HG03159 (cell line): ENCODE data around the gene MFSD2B.
"Not testable (repeated sequence)": the region's sequence is repeated elsewhere in the genome, so short reads cannot be mapped to it uniquely, and the experiment has no call there.

Experiments used
- ATAC-seq: cut with Tn5 transposase; IDR thresholded peaks from one replicate; pipeline ENCODE4 v1.9.1; 2021; ENCODE audit warnings: mild to moderate bottlenecking, moderate library complexity; ENCODE audit not compliant: unreplicated experiment

Gene MFSD2B, protein sequence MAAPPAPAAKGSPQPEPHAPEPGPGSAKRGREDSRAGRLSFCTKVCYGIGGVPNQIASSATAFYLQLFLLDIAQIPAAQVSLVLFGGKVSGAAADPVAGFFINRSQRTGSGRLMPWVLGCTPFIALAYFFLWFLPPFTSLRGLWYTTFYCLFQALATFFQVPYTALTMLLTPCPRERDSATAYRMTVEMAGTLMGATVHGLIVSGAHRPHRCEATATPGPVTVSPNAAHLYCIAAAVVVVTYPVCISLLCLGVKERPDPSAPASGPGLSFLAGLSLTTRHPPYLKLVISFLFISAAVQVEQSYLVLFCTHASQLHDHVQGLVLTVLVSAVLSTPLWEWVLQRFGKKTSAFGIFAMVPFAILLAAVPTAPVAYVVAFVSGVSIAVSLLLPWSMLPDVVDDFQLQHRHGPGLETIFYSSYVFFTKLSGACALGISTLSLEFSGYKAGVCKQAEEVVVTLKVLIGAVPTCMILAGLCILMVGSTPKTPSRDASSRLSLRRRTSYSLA

DNA sequence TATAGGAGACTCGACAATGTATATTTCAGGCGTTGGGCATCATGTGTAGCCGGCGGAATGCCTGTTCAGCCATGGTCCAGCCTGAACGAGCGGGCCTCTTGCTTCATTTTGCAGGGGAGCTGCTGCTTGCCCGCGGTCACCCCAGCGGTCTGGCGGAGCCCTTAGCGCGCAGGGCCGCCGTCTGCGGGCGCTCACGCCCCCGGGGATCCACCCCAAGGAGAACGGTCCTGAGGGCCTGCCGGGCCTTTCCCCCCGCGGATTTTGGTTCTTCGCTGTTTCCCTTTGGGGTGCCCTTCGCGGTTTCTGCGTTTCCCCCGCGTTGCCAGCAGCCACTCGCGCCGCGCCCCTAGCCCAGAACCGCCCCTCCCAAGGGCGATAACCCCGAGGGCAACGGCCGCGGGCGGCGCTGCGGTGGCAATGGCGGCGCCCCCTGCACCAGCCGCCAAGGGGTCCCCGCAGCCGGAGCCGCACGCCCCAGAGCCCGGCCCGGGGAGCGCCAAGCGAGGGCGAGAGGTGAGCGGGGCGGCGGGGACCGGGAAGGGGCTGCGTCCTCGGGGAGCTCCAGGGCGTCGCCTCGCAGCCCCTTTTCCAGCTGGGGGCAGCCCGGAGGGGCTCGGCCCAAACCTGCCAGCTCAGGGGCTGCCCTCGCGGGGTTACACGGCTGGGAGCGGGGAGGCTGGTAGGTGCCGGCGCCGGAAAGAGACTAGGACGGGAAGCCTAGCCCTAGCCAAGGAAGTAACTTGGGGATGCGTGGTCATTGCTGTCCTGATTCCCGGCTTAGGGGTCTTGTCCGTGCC is at the start of gene MFSD2B:
Gene MFSD2B (plus strand): TSS at position 406 of the 797 bp plus-strand sequence. CDS start 12 bp downstream, at position 418.
- ATAC-seq: no peak

DNA sequence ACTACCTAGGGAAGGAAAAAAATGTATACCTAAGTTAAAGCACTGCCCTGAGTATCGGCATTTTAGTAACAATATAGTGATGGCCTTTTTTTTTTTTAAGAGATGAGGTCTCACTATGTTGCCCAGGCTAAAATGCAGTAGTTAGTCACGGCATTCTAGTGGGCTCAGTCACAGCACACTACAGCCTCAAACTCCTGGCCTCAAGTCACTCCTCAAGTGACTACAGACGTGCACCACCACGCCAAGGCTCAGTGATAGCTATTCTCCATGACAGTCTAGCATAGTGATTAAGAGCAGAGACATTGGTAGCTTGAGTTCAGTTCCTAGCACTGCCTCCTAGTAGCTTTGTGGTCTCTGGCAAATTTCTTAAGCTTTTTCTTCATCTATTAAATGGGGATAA is 42.0 kb upstream of the MFSD2B start:
- ATAC-seq: no peak

DNA sequence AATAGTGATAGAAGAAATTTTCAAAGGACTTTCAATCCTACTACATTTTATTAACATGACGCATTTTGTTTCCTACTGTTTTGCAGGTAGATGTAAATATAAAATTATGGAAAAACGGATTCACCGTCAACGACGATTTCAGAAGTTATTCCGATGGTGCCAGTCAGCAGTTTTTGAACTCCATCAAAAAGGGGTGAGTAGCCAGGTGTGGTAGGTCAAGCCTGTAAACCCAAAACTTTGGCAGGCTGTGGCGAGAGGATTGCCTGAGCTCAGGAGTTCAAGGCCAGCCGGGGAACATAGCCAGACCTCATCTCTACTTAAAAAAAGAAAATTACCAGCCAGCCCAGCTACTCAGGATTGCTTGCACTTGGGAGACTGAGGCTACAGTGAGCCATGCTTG is 33.0 kb upstream of the MFSD2B start:
- no peak for ATAC-seq

DNA sequence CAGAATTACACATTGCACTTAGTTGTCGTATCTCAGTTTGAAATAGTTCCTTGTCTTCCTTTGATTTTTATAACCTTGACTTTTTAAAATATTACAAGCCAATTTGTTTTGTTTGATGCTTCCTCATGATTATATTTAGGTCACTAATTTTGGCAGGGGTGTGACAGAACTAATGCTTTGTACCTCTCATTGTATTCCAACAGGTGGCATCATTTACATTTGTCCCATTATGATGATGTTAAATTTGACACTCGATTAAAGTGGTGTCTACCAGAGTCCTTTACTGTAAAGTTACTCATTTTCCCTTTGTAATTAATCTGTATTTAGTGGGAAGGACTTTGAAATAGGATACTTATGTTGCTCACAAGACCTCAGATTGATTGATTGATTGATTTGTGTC is 21.5 kb upstream of the MFSD2B start:
- ATAC-seq: no peak

DNA sequence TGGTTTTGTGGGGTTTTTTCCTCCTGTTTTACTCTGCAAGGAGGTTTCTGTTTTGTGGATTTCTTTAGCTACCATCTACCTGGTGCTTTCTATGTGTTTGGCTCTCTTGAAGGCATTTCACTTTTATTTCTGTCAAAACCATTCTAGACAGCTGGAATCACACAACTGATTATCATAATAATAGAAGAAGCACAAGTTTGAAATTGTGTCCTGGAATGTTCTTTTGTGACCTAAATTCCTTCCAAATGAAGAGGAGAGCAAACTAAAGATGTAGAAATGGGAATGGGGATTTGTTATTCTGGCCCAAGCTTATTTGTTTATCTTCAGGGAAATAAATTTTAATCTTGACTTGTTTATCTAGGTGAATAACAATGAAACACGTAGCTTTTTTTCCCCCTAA is 17.0 kb upstream of the MFSD2B start:
- no peak for ATAC-seq

DNA sequence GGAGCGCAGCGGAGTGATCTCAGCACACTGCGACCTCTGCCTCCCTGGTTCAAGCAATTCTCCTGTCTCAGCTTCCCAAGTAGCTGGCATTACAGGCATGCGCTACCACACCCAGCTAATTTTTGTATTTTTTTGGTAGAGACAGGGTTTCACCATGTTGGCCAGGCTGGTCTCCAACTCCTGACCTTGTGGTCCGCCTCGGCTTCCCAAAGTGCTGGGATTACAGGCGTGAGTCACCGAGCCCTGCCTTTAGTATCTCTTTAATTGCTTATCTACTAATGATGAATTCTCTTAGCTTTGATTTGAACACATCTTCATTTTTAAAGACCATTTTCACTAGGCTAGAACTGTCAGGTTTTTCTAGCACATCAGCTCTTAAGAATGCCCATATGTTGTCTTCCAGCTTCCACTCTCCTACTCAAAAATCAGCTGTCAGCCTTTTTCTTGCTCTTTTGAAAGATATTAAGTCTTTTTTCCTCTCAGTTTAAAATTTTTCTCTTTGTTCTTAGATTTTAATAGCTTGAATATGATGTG is 16.1 kb upstream of the MFSD2B start:
- ATAC-seq: no peak

DNA sequence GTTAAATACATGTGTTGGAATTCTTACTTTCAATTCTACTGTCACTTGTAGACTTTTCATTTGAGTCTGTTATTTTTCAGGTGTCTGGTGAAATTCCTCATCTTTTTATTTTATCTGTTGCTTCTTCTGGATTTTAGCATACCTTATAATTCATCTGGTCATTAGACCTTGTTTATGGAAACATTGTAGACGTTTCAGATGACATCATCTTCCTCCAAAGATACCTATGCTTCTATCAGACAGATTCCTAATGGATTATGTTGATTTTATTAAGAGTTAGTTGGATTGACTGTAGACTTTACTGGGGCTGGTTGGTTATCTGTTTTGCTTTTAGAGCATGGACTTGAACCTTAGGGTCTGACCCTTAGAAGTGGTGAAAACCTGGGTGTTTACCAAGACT is 15.3 kb upstream of the MFSD2B start:
- ATAC-seq: no peak

DNA sequence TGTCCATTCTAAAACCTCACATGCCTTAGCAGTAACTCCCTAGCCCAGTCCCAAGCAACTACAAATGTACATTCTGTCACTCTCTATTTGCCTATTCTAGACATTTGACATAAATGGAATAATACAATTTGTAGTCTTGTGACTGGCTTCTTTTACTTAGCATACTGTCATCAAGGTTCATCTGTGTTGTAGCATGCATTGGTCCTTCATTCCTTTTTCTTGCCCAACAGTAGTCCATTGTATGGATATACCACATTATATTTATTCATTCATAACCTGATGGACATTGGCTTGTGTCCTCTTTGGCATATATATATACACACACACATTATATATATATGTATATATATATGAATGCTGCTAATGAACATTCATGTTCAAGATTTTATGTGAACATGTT is 2.2 kb upstream of the MFSD2B start:
- ATAC-seq: no peak

DNA sequence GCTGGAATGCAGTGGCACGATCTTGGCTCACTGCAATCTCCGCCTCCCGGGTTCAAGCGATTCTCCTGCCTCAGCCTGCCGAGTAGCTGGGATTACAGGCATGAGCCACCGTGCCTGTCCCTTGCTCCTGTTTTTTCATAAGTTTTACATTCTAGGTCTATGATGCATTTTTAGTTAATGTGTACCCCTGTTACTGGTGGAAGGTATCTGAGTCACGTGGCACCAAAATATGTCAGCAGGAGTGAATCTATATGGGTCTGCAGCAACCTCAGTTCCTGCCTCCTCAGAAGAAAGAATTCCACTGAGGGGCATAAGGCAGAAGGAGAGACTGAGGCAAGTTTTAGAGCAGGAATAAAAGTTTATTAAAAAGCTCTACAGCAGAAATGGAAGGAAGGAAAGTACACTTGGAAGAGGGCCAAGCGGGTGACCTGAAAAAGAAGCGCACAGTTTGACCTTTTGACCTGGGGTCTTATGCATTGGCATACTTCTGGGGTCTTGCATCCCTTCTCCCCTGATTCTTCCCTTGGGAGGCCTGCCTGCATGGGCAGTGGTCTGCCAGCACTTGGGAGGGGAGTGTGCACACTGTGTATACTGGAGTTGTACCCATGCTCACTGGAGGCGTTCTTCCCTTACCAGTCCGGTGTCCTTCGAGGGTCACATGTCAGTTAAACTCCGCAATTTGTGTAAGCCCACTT is 1.1 kb upstream of the MFSD2B start:
- ATAC-seq: no peak

DNA sequence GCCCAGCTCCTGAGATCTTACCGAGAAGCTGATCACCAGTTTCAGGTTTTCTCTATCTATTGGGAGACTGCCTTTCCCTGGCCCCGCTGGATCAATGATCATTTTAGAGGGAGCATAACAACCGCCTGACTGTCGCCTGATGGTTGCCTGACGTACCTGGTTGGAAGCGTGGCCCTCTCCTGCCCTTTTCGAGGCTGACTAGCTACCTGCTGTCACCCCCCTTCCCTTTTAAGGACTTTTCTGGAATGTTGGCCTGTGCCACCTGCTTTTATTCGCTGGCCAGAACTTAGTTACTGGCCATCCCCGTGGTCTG is 562 bp upstream of the MFSD2B start:
- ATAC-seq: no peak

DNA sequence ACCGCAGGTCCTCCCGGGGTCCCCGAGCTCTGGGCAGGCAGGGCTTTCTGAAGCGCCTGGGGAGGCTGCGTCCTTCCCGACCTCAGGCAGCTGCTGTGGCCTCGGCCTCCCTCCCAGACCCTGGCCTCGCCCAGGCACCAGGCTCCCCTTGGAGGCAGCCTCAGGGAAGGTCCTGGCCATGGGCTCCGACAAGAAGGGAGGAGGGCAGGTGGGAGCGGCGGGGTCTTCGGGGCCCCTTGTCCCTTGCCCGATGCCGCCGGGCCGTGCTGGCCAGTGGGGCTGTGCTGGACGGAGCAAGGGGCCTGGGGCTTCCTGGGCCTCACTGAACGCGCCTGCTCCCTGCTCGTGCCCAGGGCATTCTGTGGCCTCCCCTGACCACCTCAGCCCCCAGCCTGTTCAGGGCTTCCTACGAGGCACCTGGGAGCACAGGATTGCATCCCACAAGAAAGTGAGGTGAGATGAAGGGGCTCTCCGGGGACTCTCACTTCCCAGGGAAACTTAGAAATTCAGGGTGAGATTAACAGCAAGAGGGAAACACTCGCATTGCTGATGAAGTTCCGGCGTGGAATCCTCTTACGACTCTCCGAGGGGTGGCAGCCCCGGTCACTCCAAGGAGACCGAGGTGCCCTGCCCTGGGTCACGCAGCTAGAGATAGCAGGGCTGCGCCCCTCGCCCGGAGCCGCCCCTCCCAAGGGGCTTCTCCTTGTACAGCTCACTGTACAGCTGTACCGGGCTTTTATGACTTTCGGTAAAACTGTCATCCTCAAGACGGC is 778 bp downstream of the MFSD2B start:
- no peak for ATAC-seq

DNA sequence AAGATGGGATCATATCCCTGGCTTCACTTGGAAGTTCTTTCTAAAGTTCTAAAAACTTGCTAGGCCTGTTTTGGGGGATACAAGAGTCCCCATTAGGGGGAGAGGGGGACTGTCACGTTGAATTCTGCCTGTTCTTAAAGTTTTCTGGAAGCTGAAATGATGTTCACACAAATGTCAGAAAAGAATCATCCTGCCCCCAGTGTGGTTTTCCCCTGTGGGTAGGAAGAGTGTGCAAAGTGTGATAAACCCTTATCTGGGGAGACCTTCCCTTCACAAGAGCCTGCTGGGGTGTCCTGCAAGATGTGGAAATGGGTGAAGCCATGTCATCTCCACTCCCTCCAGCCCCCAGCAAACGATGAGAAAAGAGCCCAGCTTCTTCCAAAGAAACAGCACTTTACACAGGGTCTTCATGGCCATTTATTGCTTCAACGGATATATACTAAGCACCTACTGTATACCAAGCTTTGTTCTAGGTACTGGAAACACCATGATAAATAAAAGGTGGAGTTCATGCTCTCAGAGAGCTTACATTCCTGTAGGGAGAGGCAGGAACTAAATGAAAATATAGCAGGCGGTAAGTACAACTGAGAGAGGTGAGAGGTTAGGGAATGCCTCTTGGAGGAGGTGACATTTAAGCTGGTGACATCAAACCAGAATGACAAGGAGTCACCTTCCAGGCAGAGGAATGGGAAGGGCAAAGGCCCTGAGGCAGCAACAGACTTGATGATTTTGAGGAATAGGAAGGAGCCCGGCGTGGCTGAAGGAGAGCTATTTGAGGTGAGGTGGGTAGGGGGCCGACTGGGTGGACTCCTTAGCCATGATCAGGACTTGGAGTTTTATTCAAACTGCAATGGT is 1.6 kb downstream of the MFSD2B start:
- no peak for ATAC-seq

DNA sequence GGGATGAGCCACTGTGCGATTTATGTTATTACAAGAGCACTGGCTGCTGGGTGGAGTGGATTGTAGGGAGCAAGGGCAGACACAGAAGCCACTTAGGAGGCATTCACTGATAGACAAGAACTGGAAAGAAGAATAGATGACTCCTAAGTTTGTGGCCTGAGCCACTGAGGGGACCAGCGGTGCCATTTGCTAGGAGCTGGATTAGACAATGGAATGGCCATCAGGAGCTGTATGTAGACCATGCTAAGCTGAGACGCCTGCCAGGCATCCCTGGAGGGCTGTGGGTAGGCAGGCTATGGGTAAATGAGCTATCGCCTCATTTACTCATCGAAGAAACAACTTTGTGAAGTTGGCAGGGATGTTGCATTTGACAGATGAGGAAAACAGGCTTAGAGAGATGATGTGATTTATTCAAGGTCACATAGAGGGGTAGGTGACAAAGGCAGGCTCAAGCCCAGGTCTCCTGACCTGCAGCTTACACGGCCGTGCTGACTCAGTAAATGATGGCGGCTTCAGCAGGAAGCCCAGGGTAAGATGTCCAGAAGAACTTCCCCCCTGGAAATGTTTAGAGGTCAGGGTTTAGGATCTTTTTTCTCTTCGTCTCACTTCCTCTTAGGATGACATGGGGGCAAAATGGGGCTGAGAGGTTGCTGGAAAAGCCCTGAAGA is 2.8 kb downstream of the MFSD2B start:
- no peak for ATAC-seq

DNA sequence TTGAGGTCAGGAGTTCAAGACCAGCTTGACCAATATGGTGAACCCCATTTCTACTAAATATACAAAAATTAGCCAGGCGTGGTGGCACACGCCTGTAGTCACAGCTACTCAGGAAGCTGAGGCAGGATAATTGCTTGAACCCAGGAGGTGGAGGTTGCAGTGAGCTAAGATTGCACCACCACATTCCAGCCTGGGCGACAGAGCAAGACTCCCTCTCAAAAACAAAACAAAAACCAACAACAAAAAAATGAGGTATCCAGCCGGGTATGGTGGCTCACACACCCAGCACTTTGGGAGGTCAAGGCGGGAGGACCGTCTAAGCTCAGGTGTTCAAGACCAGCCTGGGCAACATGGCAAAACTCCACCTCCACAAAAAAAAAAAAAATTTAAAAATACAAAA is 5.0 kb downstream of the MFSD2B start:
- not testable (repeated sequence) for ATAC-seq

DNA sequence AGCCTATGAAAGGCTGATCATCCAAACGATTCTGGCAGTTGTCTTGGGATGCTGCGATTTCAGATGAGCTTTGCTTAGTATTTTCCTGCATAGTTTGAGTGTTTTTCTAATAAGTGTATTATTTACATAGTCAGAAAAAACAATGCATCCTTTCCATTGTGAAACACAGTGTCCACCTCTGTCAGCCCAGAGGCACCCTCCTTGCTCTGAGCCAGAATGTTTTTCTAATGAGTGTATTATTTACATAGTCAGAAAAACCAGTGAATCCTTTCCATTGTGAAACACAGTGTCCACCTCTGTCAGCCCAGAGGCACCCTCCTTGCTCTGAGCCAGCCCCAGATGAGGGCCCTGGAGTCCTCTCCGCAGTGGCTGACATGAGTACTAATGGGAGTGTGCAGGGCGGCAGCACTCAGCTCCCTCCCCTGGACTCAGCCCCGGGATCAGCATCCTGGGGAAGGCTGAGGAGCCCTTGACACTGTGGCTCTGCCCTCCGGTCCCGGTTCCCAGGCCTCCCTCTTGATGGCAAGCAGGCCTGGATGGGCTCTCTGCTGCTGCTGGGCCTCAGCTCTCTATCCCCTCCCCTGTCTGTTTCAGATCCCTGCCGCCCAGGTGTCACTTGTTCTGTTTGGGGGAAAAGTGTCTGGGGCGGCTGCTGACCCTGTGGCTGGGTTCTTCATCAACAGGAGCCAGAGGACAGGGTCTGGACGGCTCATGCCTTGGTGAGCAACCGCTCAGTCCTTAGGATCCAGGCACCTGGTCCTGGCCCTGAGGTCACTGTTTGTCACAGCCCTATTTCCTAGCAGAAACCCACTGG is 5.9 kb downstream of the MFSD2B start:
- ATAC-seq: no peak

DNA sequence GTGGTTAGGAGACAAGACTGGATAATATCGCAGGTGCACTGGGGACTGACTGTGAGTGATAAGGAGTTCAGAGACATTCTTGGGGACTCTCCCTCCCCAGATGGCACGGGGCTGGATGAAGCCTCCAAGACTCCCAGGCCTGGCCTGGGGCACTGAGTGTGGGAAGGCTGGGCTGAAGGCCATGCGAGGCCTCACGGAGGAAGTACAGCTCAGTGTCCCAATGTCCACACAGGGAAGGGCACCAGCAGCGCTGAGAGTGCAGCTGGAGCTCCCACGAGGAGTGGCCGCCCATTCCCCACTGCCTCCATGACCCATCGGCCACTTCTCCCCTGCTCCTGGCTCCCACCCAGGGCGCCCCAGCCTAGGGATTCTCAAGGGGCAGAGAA is 6.5 kb downstream of the MFSD2B start:
- ATAC-seq: no peak

DNA sequence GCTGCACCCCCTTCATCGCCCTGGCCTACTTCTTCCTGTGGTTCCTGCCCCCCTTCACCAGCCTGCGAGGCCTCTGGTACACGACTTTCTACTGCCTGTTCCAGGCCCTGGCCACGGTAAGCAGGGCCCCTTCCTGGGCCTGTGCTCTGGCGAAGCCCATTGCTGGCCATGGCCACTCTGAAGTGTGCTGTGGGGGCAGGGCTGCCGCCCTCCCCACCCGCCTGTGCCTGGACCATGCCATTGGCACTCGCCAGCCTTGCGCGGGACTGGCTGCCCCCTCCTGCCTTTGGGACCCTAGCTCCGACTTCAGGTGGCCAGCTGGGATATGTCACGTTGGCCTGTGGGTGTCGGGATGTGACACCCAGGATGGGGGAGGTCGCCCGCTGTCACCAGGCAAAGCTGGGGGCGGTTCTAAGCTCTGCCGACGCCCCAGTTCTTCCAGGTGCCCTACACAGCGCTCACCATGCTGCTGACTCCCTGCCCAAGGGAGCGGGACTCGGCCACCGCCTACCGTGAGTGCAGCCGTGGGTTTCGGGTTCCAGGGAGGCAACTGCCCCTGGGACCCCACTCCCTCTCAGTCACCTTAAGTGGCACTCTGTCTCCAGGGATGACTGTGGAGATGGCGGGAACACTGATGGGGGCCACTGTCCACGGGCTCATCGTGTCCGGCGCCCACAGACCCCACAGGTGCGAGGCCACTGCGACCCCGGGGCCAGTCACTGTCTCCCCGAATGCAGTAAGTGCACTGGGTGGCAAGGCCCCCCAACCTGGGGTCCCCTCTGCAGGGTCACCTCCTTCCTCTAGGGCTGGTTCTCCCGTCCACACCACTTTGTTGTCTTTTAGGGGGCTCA is 7.2 kb downstream of the MFSD2B start:
- no peak for ATAC-seq
